ENCODE results near the gene MPL. TPM values are rescaled to one million over a fixed set of nuclear protein-coding genes. Genes with fewer than 3 reads are reported as not detected.

Gene MPL
- total RNA-seq, 2 experiments from 2014 or later, result not detected

- no peak overlapping the region for H3K4me3 Mint-ChIP-seq
- intact Hi-C loops (cut with DNase I, micrococcal nuclease), result no loop called here
- ATAC-seq (ENCODE audit: poor library complexity), result no peak
- H3K4me1 Mint-ChIP-seq (ENCODE audit: low read depth), result no peaks in the 10 kb centered on the region
- Histone ChIP-seq H3K4me3 (ENCODE audit: low read length) (no peak overlapping the region), H3K36me3 (ENCODE audit: insufficient read depth, low read length) (no peaks in the 10 kb centered on the region), H3K27me3 (ENCODE audit: control insufficient read depth in 1 of 2, insufficient read depth in 2 of 2, low read length in 2 of 2) (no peaks in the 10 kb centered on the region), H3K27ac (ENCODE audit: low read depth in 1 of 2, low read length in 2 of 2) (no peak overlapping the region), H3K4me1 (ENCODE audit: insufficient read depth, low read length) (no peaks in the 10 kb centered on the region), H3K9me3 (ENCODE audit: control insufficient read depth in 1 of 2, insufficient read depth in 1 of 2, low read length in 2 of 2) (no peaks in the 10 kb centered on the region)
- CTCF ChIA-PET, result no interaction called here
- H3K9me3 Mint-ChIP-seq, result no peaks in the 10 kb centered on the region
- H3K27me3 Mint-ChIP-seq, result no peaks in the 10 kb centered on the region
- no peak for DNase-seq
- POLR2A ChIA-PET, result no interaction called here
- no peak overlapping the region for H3K27ac Mint-ChIP-seq
- TF ChIP-seq CTCF (IDR thresholded peaks at IDR 0.05), result no peak
- H3K36me3 Mint-ChIP-seq (ENCODE audit: low read depth), result no peaks in the 10 kb centered on the region
Measured at GRCh38 chr1:43316738-43317520, 20.7 kb upstream of the MPL start.

- Histone ChIP-seq H3K27ac (ENCODE audit: low read depth in 1 of 2, low read length in 2 of 2) (no peak overlapping the region), H3K9me3 (ENCODE audit: control insufficient read depth in 1 of 2, insufficient read depth in 1 of 2, low read length in 2 of 2) (peaks cover 0 to 7% of the 10 kb centered on the region in 2 experiments), H3K4me3 (ENCODE audit: low read length) (no peak overlapping the region), H3K27me3 (ENCODE audit: control insufficient read depth in 1 of 2, insufficient read depth in 2 of 2, low read length in 2 of 2) (no peaks in the 10 kb centered on the region), H3K4me1 (ENCODE audit: insufficient read depth, low read length) (no peaks in the 10 kb centered on the region), H3K36me3 (ENCODE audit: insufficient read depth, low read length) (no peaks in the 10 kb centered on the region)
- TF ChIP-seq CTCF (IDR thresholded peaks at IDR 0.05), result no peak
- intact Hi-C loops (cut with DNase I, micrococcal nuclease), result no loop called here
- Mint-ChIP-seq H3K27me3 (no peaks in the 10 kb centered on the region), H3K9me3 (no peaks in the 10 kb centered on the region), H3K36me3 (ENCODE audit: low read depth) (no peaks in the 10 kb centered on the region), H3K4me3 (no peak overlapping the region), H3K27ac (no peak overlapping the region), H3K4me1 (ENCODE audit: low read depth) (no peaks in the 10 kb centered on the region)
- DNase-seq (no peak), ATAC-seq (ENCODE audit: poor library complexity) (no peak)
- POLR2A ChIA-PET, result no interaction called here
- CTCF ChIA-PET, result no interaction called here
Measured at GRCh38 chr1:43317817-43318471, 19.7 kb upstream of the MPL start.

- Mint-ChIP-seq H3K36me3 (ENCODE audit: low read depth) (no peaks in the 10 kb centered on the region), H3K9me3 (no peaks in the 10 kb centered on the region), H3K27ac (no peak overlapping the region), H3K27me3 (no peaks in the 10 kb centered on the region), H3K4me3 (no peak overlapping the region), H3K4me1 (ENCODE audit: low read depth) (no peaks in the 10 kb centered on the region)
- no peak overlapping the region for H3K27ac ChIP-seq (ENCODE audit: low read depth in 1 of 2, low read length in 2 of 2)
- no peaks in the 10 kb centered on the region for H3K36me3 ChIP-seq (ENCODE audit: insufficient read depth, low read length)
- H3K9me3 ChIP-seq (ENCODE audit: control insufficient read depth in 1 of 2, insufficient read depth in 1 of 2, low read length in 2 of 2), result peaks cover 0 to 7% of the 10 kb centered on the region in 2 experiments
- POLR2A ChIA-PET, result no interaction called here
- no peak for ATAC-seq (ENCODE audit: poor library complexity)
- H3K4me1 ChIP-seq (ENCODE audit: insufficient read depth, low read length), result no peaks in the 10 kb centered on the region
- no peak for DNase-seq
- H3K4me3 ChIP-seq (ENCODE audit: low read length), result no peak overlapping the region
- intact Hi-C loops (cut with DNase I, micrococcal nuclease), result no loop called here
- TF ChIP-seq CTCF (IDR thresholded peaks at IDR 0.05), result no peak
- no peaks in the 10 kb centered on the region for H3K27me3 ChIP-seq (ENCODE audit: control insufficient read depth in 1 of 2, insufficient read depth in 2 of 2, low read length in 2 of 2)
- CTCF ChIA-PET, result no interaction called here
Measured at GRCh38 chr1:43318831-43319230, 18.8 kb upstream of the MPL start.
